IPS-15b (cell line): ENCODE results near the gene GRN.
"Not testable (repeated sequence)": the region's sequence is repeated elsewhere in the genome, so short reads cannot be mapped to it uniquely, and the experiment has no call there.

Source experiments
- H3K27me3 ChIP-seq: one replicate; pipeline ENCODE4 v1.6.1; 2013; ENCODE audit warnings: low read length; ENCODE audit not compliant: control insufficient read depth, insufficient read depth
- H3K36me3 ChIP-seq: one replicate; pipeline ENCODE4 v1.6.1; 2013; ENCODE audit warnings: low read length; ENCODE audit not compliant: control insufficient read depth, insufficient read depth
- H3K4me1 ChIP-seq: one replicate; pipeline ENCODE4 v1.6.1; 2013; ENCODE audit warnings: mild to moderate bottlenecking, low read length; ENCODE audit not compliant: control insufficient read depth, insufficient read depth
- H3K4me3 ChIP-seq: one replicate; pipeline ENCODE4 v1.5.1; 2013; ENCODE audit warnings: low read depth, low read length
- H3K9ac ChIP-seq: one replicate; pipeline ENCODE4 v1.6.1; 2013; ENCODE audit warnings: low read depth, mild to moderate bottlenecking, low read length
- H3K9me3 ChIP-seq: one replicate; pipeline ENCODE4 v1.6.1; 2013; ENCODE audit warnings: mild to moderate bottlenecking, low read length; ENCODE audit not compliant: control insufficient read depth, insufficient read depth

The GRN gene

DNA sequence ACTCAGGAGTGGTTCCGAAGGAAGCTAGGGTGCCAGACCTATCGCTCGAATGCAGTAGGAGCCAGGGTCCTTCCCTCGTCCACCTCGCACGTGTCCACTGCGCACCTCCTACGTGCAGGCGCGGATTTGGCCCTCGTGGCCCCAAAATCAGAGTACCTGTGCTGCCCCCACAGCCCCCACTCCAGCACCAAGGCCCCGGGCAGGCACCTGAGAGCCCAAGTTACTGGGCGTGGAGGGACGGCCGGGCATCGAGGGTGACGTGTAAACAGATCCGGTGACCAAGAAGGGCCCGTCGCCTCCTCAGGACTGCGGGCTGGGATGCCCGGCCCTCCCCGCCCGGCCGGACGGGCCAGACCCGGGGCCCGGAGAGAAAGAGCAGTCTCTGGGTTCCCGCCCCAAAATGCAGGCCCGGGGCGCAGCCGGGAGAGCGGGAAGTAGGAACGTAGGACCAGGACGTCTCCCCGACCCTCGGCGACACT lies 21.0 kb upstream of the GRN start:
- Histone ChIP-seq H3K4me3 (peak overlapping the region; percentile 84), H3K27me3 (peaks cover 2% of the 10 kb centered on the region), H3K4me1 (no peaks in the 10 kb centered on the region), H3K9ac (peak overlapping the region; percentile 83), H3K36me3 (peaks cover 34% of the 10 kb centered on the region), H3K9me3 (no peaks in the 10 kb centered on the region)

DNA sequence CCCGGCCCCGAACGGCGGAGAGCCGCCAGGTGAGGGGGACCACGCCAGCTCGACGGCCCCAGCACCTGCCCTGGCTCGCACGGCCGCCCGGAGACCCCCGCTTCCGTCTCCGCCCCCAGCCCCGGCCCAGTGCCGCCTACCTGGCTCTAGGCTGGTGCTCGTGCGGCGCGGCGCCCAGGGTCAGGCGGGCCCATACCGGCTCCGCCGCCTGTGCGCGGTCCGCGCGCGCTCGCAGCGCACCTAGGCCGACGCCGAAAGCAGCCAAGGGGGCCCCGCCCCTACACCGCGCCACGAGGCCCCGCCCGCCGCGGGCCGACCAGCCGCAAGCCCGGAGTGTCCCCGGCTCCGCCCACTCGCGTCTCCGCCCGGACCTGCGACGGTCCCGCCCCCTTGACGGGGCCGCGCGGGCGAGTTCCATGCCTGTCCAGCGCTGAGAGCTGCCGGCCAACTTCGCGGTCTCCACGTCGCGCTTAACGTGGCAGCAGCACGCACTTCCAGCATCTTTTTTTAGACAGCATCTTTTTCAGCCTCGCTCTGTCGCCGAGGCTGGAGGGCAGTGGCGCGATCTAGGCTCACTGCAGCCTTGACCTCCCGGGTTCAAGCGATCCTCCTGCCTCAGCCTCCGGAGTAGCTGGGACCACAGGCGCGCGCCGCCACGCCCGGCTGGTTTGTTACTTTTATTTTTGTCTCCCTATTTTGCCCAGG lies 20.4 kb upstream of the GRN start, which contains the start of gene SLC25A39:
Gene SLC25A39, minus strand, starts transcription at position 253 of the 705 bp plus-strand sequence. CDS start 1,261 bp downstream, outside the sequence.
- Histone ChIP-seq H3K27me3 (peaks cover 2% of the 10 kb centered on the region), H3K9ac (peak within 1 kb of the TSS; percentile 83), H3K36me3 (peaks cover 29% of the 10 kb centered on the region), H3K4me3 (peak within 1 kb of the TSS; percentile 84), H3K4me1 (no peaks in the 10 kb centered on the region), H3K9me3 (no peaks in the 10 kb centered on the region)

DNA sequence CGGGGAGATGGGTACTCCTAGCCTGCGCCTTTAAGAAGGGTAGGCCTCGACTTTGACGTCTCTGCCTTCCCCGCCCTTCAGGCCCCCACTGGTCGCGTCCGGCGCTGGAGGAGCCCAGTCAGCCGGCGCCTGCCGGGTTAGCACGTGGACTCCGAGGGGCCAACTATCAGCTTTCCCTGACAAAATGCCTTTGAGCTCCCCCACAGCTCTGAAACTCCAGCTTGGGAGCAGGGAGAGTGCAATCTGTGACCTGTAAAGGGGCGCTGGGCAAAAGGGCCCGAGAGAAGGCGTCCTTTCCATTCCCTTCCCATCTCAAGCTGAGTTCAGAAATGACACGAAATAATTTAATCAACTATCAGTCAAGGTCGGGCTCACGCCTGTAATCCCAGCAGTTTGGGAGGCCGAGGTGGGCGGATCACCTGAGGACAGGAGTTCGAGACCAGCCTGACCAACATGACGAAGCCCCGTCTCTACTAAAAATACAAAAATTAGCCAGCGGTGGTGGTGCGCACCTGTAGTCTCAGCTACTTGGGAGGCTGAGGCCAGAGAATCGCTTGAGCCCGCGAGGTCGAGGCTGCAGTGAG lies 18.1 kb upstream of the GRN start:
- Histone ChIP-seq H3K4me3 (peak overlapping the region; percentile 22), H3K4me1 (no peaks in the 10 kb centered on the region), H3K9me3 (no peaks in the 10 kb centered on the region), H3K27me3 (peaks cover 2% of the 10 kb centered on the region), H3K9ac (no peak overlapping the region), H3K36me3 (peaks cover 8% of the 10 kb centered on the region)

DNA sequence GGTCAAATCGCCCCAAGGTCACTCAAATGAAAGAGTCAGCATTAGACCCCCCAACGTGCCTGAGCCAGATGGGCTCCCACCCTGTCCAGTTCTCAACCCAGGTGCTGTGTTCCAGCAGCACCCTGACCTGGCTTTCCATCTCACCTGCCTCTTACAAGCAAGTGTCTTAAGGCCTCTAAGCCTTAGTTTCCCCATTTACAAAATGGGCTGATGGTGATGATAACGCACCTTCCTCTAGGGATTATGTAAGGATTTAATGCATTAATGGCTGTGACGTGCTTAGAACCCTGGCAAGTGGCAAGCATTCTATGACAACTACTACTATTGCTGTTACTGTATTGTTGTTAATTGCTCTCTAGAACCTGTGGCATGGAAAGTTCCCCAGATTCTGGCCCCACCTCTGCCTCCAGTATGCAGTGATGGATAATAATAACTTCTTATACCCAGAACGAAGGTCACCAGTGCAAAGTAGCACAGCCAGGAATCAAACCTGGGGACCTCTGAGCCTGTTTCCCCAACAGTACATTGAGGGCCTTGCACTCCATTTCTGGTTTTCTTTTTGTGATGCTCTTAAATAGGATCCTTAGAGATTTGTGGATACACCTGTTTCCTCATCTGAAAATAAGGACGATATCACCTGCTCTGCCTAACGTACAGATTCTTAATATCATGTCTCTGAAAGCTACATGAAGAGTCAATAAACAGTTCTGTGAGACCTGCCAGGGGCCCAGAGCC lies 17.2 kb upstream of the GRN start:
- Histone ChIP-seq H3K4me1 (no peaks in the 10 kb centered on the region), H3K4me3 (no peak overlapping the region), H3K36me3 (no peaks in the 10 kb centered on the region), H3K9ac (no peak overlapping the region), H3K9me3 (no peaks in the 10 kb centered on the region), H3K27me3 (peaks cover 2% of the 10 kb centered on the region)

DNA sequence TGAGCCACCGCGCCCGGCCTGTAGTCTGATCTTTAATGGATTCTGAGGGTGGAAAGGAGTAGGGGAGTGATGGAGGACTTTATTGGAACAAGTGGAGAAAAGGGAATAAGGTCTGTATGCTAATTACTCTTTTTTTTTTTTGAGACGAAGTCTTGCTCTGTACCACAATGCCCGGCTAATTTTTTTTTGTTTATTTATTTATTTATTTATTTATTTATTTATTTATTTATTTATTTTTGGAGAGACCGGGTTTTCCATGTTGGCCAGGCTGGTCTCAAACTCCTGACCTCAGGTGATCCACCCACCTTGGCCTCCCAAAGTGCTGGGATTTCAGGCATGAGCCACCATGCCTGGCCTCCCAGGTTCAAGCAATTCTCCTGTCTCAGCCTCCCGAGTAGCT lies 15.6 kb upstream of the GRN start:
- not testable (repeated sequence) for H3K9ac ChIP-seq, H3K27me3 ChIP-seq, H3K36me3 ChIP-seq, H3K4me3 ChIP-seq, H3K9me3 ChIP-seq, H3K4me1 ChIP-seq

DNA sequence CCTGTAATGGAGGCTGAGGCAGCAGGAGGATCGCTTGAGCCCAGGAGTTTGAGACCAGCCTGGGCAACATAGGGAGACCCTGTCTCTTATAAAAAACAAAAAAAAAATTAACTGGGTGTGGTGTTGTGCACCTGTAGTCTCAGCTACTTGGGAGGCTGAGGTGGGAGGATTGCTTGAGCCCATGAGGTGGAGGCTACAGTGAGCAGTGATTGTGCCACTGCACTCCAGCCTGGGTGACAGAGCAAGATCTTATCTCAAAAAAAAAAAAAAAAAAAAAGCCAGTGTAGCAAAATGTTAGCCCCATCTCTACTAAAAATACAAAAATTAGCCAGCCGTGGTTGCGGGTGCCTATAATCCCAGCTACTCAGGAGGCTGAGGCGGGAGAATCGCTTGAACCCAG lies 14.8 kb upstream of the GRN start:
- H3K27me3 ChIP-seq, H3K4me3 ChIP-seq, H3K9ac ChIP-seq, H3K9me3 ChIP-seq, H3K4me1 ChIP-seq, H3K36me3 ChIP-seq: not testable (repeated sequence)

DNA sequence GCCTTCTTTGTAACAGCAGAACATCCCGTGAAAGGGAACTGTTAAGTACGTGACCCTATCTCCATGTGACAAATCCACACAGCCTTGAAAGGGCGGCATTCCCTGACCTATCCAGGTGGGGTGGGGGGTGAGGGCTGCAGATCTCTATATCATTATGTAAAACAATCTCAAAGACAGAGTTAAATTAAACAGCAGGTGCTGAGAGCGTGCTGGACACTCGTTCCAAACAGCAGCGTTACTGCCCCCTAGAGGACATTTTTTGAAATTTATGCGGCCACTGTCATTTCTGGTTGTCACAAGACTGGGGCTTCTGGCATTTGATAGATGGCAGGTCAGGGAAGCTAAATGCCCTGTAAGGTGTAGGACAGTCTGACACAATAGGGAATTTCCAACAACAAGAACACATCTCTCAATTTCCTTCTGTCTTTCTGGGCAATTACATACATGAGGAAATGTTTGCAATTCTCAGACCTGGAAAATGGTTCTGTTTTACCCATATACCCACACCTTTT lies 13.8 kb upstream of the GRN start:
- no peak overlapping the region for H3K9ac ChIP-seq
- peaks cover 2% of the 10 kb centered on the region for H3K27me3 ChIP-seq
- H3K9me3 ChIP-seq = no peaks in the 10 kb centered on the region
- H3K4me1 ChIP-seq = peaks cover 6% of the 10 kb centered on the region
- no peaks in the 10 kb centered on the region for H3K36me3 ChIP-seq
- H3K4me3 ChIP-seq = no peak overlapping the region

DNA sequence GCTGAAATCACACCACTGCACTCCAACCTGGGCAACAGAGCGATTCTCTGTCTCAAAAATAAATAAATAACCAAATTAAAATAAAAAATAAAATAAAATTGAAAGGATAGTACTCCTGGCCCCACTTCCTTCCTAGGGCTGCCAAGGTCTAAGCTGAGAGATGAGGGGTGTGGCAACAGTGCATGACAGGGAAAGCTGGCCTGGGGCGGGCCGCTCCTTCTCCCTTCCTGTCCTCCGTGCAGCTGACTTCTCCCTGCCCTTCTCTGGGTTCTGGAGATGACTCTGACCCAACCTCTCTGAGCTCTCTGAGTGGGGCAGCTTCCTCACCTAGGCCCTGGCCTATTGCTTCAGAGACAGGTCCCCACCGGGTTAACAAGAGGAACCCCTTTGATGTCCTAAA lies 11.7 kb upstream of the GRN start:
- H3K36me3 ChIP-seq = no peaks in the 10 kb centered on the region
- H3K4me3 ChIP-seq = no peak overlapping the region
- no peaks in the 10 kb centered on the region for H3K27me3 ChIP-seq
- H3K9me3 ChIP-seq = no peaks in the 10 kb centered on the region
- peaks cover 6% of the 10 kb centered on the region for H3K4me1 ChIP-seq
- H3K9ac ChIP-seq = no peak overlapping the region

DNA sequence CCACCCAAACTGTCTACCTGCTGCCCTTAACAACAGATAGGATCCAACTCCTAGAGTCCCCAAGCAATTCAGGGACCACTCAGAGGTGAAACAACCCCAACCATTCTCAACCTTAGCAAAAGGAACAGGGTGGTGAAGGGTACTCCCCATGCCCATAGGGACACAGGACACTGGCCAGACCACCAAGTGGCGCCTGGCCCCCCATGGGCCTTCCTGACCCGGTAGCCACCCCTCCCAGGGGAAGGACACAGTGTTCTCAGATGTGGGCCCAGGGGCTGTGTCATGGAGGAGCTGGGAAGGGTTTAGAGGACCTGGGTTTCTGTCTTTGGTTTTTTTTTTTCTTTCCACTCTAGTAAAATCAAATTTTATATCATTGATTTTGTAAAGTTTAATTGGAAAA lies 10.8 kb upstream of the GRN start:
- Histone ChIP-seq H3K4me3 (no peak overlapping the region), H3K9me3 (no peaks in the 10 kb centered on the region), H3K4me1 (peaks cover 6% of the 10 kb centered on the region), H3K9ac (no peak overlapping the region), H3K27me3 (no peaks in the 10 kb centered on the region), H3K36me3 (no peaks in the 10 kb centered on the region)

DNA sequence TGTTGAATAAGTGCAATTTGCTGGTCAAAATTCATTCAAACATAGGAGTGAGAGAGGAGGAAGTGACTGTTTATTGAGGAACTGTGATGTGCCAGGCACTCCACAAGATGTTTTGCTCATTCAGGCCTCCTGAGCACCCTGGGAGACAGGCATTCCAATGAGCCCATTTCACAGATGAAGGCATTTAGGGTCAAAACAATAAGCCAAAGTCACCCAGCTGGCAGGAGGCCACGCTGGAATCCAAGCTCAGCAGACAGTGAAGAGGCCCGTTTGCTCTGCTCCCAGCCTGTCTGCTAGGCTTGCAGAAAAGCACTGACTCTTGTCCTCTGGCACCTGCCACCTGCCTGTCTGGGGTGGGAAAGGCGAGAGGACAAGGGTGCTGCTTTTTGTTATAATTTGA lies 10.4 kb upstream of the GRN start:
- Histone ChIP-seq H3K4me3 (no peak overlapping the region), H3K4me1 (peaks cover 6% of the 10 kb centered on the region), H3K36me3 (no peaks in the 10 kb centered on the region), H3K27me3 (no peaks in the 10 kb centered on the region), H3K9me3 (no peaks in the 10 kb centered on the region), H3K9ac (no peak overlapping the region)

DNA sequence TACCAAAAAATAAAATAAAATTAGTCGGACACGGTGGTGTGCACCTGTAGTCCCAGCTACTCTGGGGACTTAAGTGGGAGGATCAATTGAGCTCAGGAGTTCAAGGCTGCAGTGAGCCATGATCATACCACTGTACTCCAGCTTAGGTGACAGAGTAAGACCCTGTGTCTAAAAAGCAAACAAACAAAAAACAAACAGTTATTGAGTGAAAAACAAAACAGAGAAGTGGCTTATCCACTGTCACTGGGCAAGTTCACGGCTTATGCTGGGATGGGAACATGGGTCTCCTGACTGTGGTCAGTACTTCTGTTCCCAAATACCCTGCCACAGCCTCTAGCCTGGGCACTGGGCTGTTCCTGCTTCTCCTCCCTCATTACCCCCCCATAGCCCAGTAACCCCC lies 9.5 kb upstream of the GRN start:
- Histone ChIP-seq H3K9me3 (no peaks in the 10 kb centered on the region), H3K36me3 (no peaks in the 10 kb centered on the region), H3K4me3 (no peak overlapping the region), H3K4me1 (peaks cover 6% of the 10 kb centered on the region), H3K27me3 (no peaks in the 10 kb centered on the region), H3K9ac (no peak overlapping the region)
